K562 (cell line): ENCODE measurements around the gene PNRC1. TPM values are rescaled to one million over a fixed set of nuclear protein-coding genes. Genes with fewer than 3 reads are reported as not detected.
A peak's percentile ranks its signal among the peaks of the same experiment; 100 is the strongest.

Experiments used
- ARID2 ChIP-seq: fragments of 450-650 bp; IDR thresholded peaks from 2 replicates; pipeline ENCODE4 v1.6.1; 2017; ENCODE audit warnings: antibody characterized with exemption, mild to moderate bottlenecking
- ATF7 ChIP-seq: fragments of 450-650 bp; IDR thresholded peaks from 2 replicates; pipeline ENCODE4 v1.7.1; 2014; ENCODE audit warnings: mild to moderate bottlenecking, moderate library complexity
- BRF1 ChIP-seq: IDR thresholded peaks from 3 replicates; pipeline ENCODE4 v1.6.1; 2011; ENCODE audit warnings: borderline replicate concordance, mild to moderate bottlenecking; ENCODE audit not compliant: insufficient read length; ENCODE audit errors: extremely low read depth
- LARP7 ChIP-seq: fragments of 450-650 bp; IDR thresholded peaks from 2 replicates; pipeline ENCODE4 v1.6.1; 2016
- LEF1 ChIP-seq: fragments of 450-650 bp; IDR thresholded peaks from 2 replicates; pipeline ENCODE4 v1.6.1; 2016; ENCODE audit warnings: mild to moderate bottlenecking
- MAFG ChIP-seq: fragments of 450-650 bp; conservative IDR thresholded peaks from 2 replicates; pipeline ENCODE4 v1.6.1; 2016; ENCODE audit warnings: missing genetic modification characterization, missing compliant biosample characterization
- NCOA4 ChIP-seq: fragments of 450-650 bp; IDR thresholded peaks from 2 replicates; pipeline ENCODE4 v1.6.1; 2018; ENCODE audit warnings: mild to moderate bottlenecking; ENCODE audit not compliant: partially characterized antibody
- NFYB ChIP-seq: IDR thresholded peaks from 2 replicates; pipeline ENCODE4 v1.6.1; 2011; ENCODE audit warnings: mild to moderate bottlenecking, moderate library complexity; ENCODE audit not compliant: insufficient read length; ENCODE audit errors: extremely low read depth
- NUFIP1 ChIP-seq: fragments of 450-650 bp; IDR thresholded peaks from 2 replicates; pipeline ENCODE4 v1.6.1; 2018; ENCODE audit not compliant: partially characterized antibody
- POLR2AphosphoS5 ChIP-seq: IDR thresholded peaks from 2 replicates; pipeline ENCODE4 v1.6.1; 2011; ENCODE audit warnings: mild to moderate bottlenecking, low read depth, low read length, moderate library complexity; ENCODE audit not compliant: control insufficient read depth, insufficient read depth
- RBM15 ChIP-seq: fragments of 200-400 bp; formaldehyde crosslinking; IDR thresholded peaks from 2 replicates; pipeline ENCODE4 v1.6.1; 2018; ENCODE audit warnings: mild to moderate bottlenecking, low read length, moderate library complexity; ENCODE audit not compliant: insufficient read depth
- SAFB ChIP-seq: fragments of 200-400 bp; formaldehyde crosslinking; IDR thresholded peaks from 2 replicates; pipeline ENCODE4 v1.6.1; 2017; ENCODE audit warnings: low read depth, low read length, borderline replicate concordance
- SMAD4 ChIP-seq: fragments of 250-450 bp; sonication (Bioruptor Pico); conservative IDR thresholded peaks from 2 replicates; pipeline ENCODE4 v1.8.0; 2021; ENCODE audit warnings: inconsistent platforms, mild to moderate bottlenecking, moderate library complexity
- SMARCA4 ChIP-seq: fragments of 450-650 bp; IDR thresholded peaks from 2 replicates; pipeline ENCODE4 v1.6.1; 2016
- TAF9B ChIP-seq: fragments of 450-650 bp; IDR thresholded peaks from 2 replicates; pipeline ENCODE4 v1.6.1; 2018; ENCODE audit warnings: mild to moderate bottlenecking; ENCODE audit not compliant: partially characterized antibody
- TEAD1 ChIP-seq, 2 experiments: fragments of 450-650 bp in 1 of 2; sonication (generic) in 1 of 2; formaldehyde crosslinking; IDR thresholded peaks; 2 replicates each; pipeline versions ENCODE4 v1.4.0 to v1.8.0; 2020 to 2022; ENCODE audit warnings: mild to moderate bottlenecking in 2 of 2, missing genetic modification reagents in 1 of 2
- ZFX ChIP-seq: sonication (generic); formaldehyde crosslinking; IDR thresholded peaks from 2 replicates; pipeline ENCODE4 v1.8.0; 2022; ENCODE audit warnings: mild to moderate bottlenecking, missing genetic modification reagents, moderate library complexity
- ZNF232 ChIP-seq: sonication (generic); formaldehyde crosslinking; IDR thresholded peaks from 2 replicates; pipeline ENCODE4 v1.8.0; 2022; ENCODE audit warnings: mild to moderate bottlenecking, missing genetic modification reagents
- ZNF263 ChIP-seq: sonication (generic); formaldehyde crosslinking; IDR thresholded peaks from 2 replicates; pipeline ENCODE4 v1.8.0; 2022; ENCODE audit warnings: mild to moderate bottlenecking, missing genetic modification reagents, borderline replicate concordance
- ZNF445 ChIP-seq: fragments of 250-450 bp; sonication (Bioruptor Pico); IDR thresholded peaks from 2 replicates; pipeline ENCODE4 v1.4.0; 2020; ENCODE audit warnings: low read depth, mild to moderate bottlenecking, moderate library complexity
- ZNF583 ChIP-seq: fragments of 250-450 bp; sonication (Bioruptor Pico); IDR thresholded peaks from 2 replicates; pipeline ENCODE4 v1.4.0; 2020
- polyA plus RNA-seq, 8 experiments: library from polyadenylated mRNA; depleted of rRNA in 4 of 8; stranded (reverse) in 5 of 8; unstranded in 3 of 8; fragments of >200 nt; fragmentation: Nextera tagmentation in 2 of 8; fragmentation: Illumina TruSeq in 1 of 8; extraction: Ambion mirVana in 2 of 8; extraction: Trizol in 1 of 8; gene quantifications; 2 replicates each; pipeline versions ENCODE4 v1.2.1 to v1.2.3, GENCODE V29; 2011 to 2014; ENCODE audit warnings: inconsistent platforms in 1 of 8, missing spikeins in 1 of 8
- total RNA-seq, 7 experiments: library from RNA; depleted of rRNA in 6 of 7; stranded (reverse); fragments of >200 nt in 6 of 7; fragmentation: Illumina TruSeq in 2 of 7; extraction: Trizol in 2 of 7; gene quantifications; 2 replicates each; pipeline versions ENCODE4 v1.2.1 to v1.2.3, GENCODE V29; 2011 to 2021; ENCODE audit warnings: low replicate concordance in 1 of 7
- TF ChIP-seq, protein P1 (sequence below): fragments of 250-450 bp; sonication (Bioruptor Pico); IDR thresholded peaks from 2 replicates; pipeline ENCODE4 v1.4.0; 2020; ENCODE audit warnings: mild to moderate bottlenecking
- TF ChIP-seq, protein P2 (sequence below): fragments of 450-650 bp; IDR thresholded peaks from 2 replicates; pipeline ENCODE4 v1.6.1; 2017; ENCODE audit warnings: antibody characterized with exemption
- TF ChIP-seq, protein P3 (sequence below): fragments of 250-450 bp; sonication (Bioruptor Pico); IDR thresholded peaks from 2 replicates; pipeline ENCODE4 v1.5.0; 2021; ENCODE audit warnings: mild to moderate bottlenecking, borderline replicate concordance

PNRC1 gene
- total and polyA plus RNA-seq, 9 of the 15 experiments (the other 6 are each of a cell fraction or from before 2014, with no cell fraction given): 1.2 to 10.8 (median 6.5) TPM

DNA sequence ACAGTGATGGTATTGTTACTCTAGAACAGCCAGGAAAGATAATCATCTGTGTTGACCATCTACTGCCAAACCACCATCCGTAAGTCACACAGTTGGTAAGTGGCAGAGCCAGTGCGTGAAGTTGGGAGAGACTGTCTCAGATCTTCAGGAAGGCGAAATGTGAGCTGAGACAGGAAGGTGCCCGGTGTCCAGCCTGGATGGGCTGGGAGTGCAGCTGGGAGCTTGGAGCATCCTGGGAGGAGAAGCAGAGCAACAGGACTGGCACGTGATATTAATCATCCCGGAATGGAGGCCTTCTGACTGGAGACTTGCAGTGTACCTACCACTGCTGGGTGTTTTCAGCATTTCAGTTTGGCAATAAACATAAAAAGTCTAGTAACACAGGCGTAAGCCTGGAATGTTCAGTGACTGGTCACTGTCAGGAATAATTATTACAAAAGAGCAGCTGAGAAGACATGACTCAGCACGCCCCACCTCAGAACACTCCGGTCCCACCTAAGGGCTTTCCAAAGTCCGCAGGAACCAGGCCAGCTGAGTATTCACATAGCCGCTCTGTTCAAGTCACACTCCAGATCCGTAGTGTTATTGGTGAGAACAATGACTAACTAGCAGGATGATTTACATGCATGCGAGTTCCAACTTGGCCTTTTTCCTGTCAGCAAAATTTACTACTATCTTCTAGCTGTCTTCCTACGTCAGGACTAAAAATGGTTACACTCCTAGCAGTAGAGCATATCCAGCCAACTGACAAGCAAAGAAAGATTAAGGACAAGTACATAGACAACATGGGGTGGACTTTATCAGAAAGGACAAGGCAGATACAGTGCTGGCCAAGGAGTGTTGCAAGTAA is 45.1 kb upstream of the PNRC1 start (continued):
- TF ChIP-seq RBM15 (no peak), SMARCA4 (peak; percentile 54; the same call in 1 of the 2 replicates), TEAD1 (CRISPR knock-in tag; IDR thresholded peaks at IDR 0.05) (peak in 1 of 2 experiments; percentile 42; a peak in 2 of 4 replicates), LEF1 (peak; percentile 21; the same call in 1 of the 2 replicates), MAFG (tag) (peak; percentile 93), POLR2AphosphoS5 (no peak), ARID2 (no peak), BRF1 (no peak), SAFB (no peak), ZNF232 (CRISPR knock-in tag) (no peak), ATF7 (peak; percentile 58; the same call in 1 of the 2 replicates), NFYB (no peak), TAF9B (peak; percentile 23), NCOA4 (no peak), ZNF445 (CRISPR knock-in tag) (no peak), ZNF583 (CRISPR knock-in tag) (no peak), ZNF263 (CRISPR knock-in tag) (no peak), LARP7 (no peak), NUFIP1 (peak; percentile 37), SMAD4 (0 out of 2 replicates have a peak, but pooled peaks have one; percentile 13), ZFX (CRISPR knock-in tag) (peak; percentile 18; the same call in 1 of the 2 replicates)
- TF ChIP-seq, protein P1, sequence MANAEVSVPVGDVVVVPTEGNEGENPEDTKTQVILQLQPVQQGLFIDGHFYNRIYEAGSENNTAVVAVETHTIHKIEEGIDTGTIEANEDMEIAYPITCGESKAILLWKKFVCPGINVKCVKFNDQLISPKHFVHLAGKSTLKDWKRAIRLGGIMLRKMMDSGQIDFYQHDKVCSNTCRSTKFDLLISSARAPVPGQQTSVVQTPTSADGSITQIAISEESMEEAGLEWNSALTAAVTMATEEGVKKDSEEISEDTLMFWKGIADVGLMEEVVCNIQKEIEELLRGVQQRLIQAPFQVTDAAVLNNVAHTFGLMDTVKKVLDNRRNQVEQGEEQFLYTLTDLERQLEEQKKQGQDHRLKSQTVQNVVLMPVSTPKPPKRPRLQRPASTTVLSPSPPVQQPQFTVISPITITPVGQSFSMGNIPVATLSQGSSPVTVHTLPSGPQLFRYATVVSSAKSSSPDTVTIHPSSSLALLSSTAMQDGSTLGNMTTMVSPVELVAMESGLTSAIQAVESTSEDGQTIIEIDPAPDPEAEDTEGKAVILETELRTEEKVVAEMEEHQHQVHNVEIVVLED (CRISPR knock-in tag): no peak
- TF ChIP-seq, protein P2, sequence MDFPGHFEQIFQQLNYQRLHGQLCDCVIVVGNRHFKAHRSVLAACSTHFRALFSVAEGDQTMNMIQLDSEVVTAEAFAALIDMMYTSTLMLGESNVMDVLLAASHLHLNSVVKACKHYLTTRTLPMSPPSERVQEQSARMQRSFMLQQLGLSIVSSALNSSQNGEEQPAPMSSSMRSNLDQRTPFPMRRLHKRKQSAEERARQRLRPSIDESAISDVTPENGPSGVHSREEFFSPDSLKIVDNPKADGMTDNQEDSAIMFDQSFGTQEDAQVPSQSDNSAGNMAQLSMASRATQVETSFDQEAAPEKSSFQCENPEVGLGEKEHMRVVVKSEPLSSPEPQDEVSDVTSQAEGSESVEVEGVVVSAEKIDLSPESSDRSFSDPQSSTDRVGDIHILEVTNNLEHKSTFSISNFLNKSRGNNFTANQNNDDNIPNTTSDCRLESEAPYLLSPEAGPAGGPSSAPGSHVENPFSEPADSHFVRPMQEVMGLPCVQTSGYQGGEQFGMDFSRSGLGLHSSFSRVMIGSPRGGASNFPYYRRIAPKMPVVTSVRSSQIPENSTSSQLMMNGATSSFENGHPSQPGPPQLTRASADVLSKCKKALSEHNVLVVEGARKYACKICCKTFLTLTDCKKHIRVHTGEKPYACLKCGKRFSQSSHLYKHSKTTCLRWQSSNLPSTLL: no peak
- TF ChIP-seq, protein P3, sequence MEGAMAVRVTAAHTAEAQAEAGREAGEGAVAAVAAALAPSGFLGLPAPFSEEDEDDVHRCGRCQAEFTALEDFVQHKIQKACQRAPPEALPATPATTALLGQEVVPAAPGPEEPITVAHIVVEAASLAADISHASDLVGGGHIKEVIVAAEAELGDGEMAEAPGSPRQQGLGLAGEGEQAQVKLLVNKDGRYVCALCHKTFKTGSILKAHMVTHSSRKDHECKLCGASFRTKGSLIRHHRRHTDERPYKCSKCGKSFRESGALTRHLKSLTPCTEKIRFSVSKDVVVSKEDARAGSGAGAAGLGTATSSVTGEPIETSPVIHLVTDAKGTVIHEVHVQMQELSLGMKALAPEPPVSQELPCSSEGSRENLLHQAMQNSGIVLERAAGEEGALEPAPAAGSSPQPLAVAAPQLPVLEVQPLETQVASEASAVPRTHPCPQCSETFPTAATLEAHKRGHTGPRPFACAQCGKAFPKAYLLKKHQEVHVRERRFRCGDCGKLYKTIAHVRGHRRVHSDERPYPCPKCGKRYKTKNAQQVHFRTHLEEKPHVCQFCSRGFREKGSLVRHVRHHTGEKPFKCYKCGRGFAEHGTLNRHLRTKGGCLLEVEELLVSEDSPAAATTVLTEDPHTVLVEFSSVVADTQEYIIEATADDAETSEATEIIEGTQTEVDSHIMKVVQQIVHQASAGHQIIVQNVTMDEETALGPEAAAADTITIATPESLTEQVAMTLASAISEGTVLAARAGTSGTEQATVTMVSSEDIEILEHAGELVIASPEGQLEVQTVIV (CRISPR knock-in tag): no peak
